GM19438 (cell line): ENCODE measurements around the gene SCYL2.

Source experiments
- ATAC-seq: cut with Tn5 transposase; IDR thresholded peaks from one replicate; pipeline ENCODE4 v1.9.1; 2021; ENCODE audit warnings: low read depth; ENCODE audit not compliant: unreplicated experiment

The SCYL2 gene

DNA sequence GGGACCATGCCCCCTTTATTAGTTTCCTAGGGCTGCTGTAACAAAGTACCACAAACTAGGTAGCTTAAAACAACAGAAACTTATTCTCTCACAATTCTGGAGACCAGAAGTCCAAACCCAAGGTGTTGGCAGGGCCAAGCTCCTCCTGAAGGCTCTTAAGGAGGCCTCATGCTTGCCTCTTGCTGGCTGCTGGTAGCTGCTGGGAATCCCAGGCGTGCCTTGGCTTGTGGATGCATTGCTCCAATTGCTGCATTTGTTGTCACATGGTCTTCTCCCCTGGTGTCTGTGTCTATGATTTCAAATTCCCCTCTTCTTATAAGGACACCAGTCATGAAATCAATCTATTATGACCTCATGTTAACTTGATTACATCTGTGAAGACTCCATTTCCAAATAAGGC is 101.1 kb downstream of the SCYL2 start:
- ATAC-seq: no peak

DNA sequence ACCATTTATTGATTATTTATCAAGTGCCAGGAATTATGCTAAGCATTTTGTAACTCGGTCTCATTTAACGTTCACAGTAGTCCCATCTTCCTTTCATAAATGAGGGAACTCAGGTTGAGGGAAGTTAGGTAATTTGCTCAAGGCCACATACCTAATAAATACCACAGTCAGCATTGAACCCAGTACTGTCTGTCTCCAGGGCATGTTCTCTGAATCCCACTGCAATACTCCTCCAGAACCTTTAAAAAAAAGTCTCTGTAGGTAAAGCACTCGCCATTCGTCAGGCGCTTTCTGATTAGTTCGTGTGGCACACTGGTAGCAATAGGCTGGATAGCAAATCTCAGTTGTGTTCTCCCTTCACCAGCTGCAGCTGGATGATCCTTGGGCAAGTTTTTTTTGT is 104.2 kb downstream of the SCYL2 start:
- ATAC-seq: no peak

DNA sequence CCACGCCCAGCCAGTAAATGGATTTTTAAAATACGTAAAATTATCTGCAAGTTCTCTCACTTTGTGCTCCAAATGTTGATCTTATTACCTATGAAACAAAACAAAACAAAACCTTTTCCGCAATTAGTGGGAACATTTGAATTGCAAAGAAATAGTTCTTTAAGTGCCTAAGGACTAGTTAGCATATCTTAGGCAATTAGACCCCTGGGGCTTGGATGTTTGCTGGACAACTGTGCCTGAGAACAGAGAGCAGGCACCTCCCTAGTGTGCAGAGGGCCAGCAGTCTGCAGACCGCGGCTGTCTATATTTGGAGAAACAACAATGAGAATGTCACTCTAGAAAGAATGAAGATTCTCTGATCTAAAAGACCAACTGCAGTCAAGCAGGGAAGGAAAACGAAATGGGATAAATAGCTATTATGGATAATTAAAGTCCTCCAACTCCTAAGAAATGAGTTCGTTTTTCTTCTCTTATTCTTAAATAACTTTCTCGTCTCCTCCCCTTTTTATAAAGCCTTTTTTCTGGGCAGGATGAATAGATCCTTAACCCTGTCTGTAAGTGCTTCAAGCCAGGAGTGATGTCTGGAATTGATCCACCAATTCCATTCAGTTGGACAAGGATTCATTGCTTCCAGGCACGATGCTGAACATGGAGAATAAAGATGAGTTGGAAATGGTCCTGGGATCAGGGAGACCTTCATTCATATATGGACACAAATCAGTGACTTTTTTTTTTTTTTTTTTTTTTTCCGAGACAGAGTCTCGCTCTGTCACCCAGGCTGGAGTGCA is 106.1 kb downstream of the SCYL2 start:
- no peak for ATAC-seq

DNA sequence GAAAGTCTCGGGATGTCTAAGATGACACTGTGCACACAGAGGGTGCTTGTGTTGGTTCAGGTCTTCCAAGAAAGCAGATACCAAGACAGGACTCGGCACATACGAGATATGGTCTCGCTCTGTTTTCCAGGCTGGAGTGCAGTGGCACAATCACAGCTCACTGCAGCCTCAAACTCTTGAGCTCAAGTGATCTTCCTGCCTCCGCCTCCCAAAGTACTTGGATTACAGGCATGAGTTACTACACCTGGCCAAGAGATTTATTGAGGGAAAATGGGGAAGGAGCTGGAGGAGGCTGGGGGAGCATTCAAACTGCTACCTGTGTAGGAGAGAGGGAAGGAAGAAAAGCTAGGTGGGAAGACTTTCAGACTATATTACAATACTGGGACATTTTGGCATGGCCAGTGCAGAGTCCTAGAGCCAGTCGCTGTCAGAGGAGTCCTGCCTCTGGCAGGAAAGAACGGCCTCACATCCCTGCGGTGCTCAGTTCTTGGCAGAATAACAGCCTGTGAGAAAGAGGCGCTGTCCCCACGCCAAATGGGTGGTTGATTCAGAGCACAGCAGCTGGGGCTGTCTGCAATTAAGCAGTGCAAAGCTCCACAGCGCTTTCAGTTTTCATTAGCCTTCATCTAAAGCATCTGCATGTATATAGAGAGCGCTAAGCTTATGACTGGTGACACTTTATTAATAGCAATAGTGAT is 108.2 kb downstream of the SCYL2 start:
- no peak for ATAC-seq

DNA sequence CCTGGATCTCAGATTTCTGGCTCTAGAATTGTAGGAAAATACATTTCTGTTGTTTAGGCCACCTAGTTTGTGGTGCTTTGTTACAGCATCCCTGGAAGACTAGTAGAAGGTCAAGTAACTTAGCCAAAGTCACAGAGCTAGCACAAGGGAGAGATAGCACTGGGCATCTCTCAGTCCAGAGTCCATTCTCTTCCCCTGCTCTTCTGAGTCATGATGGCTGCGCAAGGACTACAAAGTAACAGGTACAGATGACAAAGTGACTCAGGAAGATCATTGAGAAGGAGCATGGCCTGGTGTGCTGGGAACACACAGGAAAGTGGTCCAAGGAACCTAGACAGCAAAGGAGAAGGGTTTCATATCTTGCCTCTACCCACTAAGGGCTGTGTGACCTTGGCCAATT is 109.2 kb downstream of the SCYL2 start:
- no peak for ATAC-seq

DNA sequence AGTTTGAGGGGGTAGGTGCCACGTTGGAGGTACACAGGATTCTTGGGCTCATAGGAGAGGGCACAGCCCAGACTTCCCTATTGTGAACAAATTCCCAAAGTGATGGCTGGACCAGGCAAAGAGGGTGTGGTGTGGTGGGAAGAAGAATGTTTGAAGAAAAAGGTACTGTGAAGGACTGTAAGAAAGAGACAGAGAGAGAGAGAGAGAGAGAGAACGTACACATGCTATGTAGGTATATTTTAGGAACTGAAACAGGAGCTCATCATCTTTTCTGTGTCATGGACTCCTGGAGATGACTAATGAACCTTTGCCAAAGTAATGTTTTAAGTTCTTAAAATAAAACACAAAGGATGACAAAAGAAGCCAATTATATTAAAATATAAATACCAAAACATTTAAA is 114.4 kb downstream of the SCYL2 start:
- no peak for ATAC-seq

DNA sequence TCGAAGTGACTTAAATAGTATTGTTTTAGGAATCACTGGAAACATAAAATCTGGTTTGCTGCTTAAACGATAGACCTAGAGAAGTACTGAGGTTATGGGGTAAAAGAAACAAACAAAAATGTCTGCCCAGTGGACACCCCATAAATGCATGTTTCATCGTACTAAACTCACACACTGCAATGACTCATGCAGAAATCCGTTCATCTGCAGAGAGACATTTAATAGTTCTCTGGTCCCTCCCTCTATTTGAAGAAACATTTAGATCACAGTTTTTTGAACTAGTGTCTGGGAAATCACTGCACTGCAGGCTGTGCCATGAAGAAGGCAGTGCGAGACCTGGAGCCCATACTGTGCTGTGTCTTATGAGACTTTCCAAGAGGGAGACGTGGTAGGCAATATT is 115.4 kb downstream of the SCYL2 start:
- ATAC-seq: no peak

DNA sequence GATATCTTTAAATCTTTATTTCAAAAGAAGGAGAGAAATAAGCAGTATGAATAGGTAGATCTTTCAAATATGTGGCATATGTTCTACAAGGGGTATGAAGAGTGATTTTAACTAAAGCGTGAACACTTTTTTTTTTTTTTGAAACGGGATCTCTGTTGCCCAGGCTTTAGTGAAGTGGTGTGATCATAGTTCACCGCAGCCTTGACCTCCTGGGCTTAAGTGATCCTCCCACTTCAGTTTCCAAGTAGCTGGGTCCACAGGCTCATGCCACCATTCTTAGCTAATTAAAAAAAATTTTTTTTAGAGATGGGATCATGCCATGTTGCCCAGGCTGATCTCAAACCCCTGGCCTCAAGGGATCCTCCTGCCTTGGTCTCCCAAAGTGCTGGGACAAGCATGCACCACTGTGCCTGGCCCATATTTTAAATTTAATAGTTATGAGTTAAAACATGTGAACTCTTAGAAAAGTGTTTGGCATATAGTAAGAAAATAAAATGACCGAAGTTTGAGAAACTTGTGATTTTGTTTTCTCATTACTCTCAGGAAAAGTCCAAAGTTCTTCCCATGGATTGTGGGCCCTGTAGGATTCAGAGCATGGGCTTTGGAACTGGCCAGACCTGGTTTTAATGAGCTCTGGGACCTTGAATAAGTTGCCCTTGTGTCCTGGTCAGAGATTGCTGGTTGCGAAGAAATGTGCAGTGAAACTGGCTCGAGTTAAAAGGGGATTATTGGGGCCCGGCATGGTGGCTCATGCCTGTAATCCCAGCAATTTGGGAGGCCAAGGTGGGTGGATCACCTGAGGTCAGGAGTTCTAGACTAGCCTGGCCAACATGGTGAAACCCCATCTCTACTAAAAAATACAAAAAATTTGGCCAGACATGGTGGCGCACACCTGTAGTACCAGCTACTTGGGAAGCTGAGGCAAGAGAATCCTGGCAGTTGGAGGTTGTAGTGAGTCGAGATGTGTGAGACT is 116.9 kb downstream of the SCYL2 start:
- no peak for ATAC-seq

DNA sequence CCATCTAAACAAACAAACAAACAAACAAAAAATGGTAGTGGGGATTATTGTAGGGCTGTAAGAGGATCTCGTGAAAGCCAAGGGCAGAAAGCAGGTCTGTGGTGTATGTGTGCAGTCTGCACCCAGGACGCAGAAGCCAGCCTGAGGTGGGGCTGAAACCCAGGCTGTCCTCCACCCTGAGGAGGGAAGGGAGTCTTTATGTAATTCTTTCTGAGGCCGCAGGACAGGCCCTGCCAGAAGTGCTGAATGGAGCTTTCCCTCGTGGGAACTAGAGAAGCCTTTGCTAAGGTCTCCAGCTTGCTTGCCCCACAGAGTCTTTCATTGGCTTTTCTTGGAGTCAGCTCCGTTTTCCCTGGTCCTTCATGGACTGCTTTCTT is 117.6 kb downstream of the SCYL2 start:
- no peak for ATAC-seq

DNA sequence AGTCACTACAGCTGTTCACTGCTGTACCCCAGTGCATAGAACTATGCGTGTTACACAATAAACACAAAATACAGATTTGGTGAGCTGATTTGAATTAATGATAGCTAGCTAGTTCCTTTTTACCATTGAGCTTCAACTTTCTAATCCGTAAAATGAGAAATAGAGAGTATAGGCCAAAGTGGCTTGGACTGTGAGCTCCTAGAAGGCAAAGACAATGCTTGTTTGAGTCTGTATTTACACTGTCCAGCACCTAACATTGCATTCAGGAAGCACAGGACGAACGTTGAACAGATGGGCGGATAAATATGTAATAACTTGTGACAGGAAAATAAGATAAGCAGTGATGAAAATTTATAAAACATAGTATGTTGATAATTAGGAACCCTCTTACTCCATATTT is 121.4 kb downstream of the SCYL2 start:
- no peak for ATAC-seq
